Stimulated activated effector memory CD8-positive, alpha-beta T cell treated with anti-CD3 and anti-CD28 coated beads, Interleukin-12 subunit alpha, Interleukin-12 subunit beta, amount 100 ng/mL, for 72 hours (primary cell): Measurements from ENCODE around the gene ARL17B.
"Not testable (repeated sequence)": the region's sequence is repeated elsewhere in the genome, so short reads cannot be mapped to it uniquely, and the experiment has no call there.

Experiments used
- ATAC-seq: fragments of 150-1000 bp; cut with Tn5 transposase; 2 replicates; pipeline ENCODE4 v1.10.0; 2021
- DNase-seq, 2 donors: peaks; one replicate each; pipeline ENCODE4 v3.0.0; 2021 to 2022; ENCODE audit warnings: low spot score in 2 of 2
- H3K27ac Mint-ChIP-seq: one replicate; pipeline ENCODE4 v1.8.0; 2022; ENCODE audit warnings: mild to moderate bottlenecking, mixed read lengths
- H3K36me3 Mint-ChIP-seq: one replicate; pipeline ENCODE4 v1.8.0; 2022; ENCODE audit warnings: mild to moderate bottlenecking, mixed read lengths
- H3K4me1 Mint-ChIP-seq: one replicate; pipeline ENCODE4 v1.8.0; 2022; ENCODE audit warnings: mixed read lengths
- H3K4me3 Mint-ChIP-seq: one replicate; pipeline ENCODE4 v1.8.0; 2022; ENCODE audit warnings: mild to moderate bottlenecking, mixed read lengths
- H3K9me3 Mint-ChIP-seq: one replicate; pipeline ENCODE4 v1.8.0; 2022; ENCODE audit warnings: mixed read lengths

Gene ARL17B

GRCh38 chr17:46244339-46244913 lies 117.1 kb downstream of the ARL17B start:
- not testable (repeated sequence) for H3K9me3 Mint-ChIP-seq, ATAC-seq, H3K27ac Mint-ChIP-seq, H3K4me3 Mint-ChIP-seq, DNase-seq, H3K4me1 Mint-ChIP-seq
- H3K36me3 Mint-ChIP-seq = peaks cover 17% of the 10 kb centered on the region

GRCh38 chr17:46243928-46244327 lies 117.6 kb downstream of the ARL17B start:
- not testable (repeated sequence) for H3K27ac Mint-ChIP-seq, ATAC-seq, H3K9me3 Mint-ChIP-seq, H3K4me3 Mint-ChIP-seq, DNase-seq, H3K4me1 Mint-ChIP-seq
- peaks cover 15% of the 10 kb centered on the region for H3K36me3 Mint-ChIP-seq

DNA sequence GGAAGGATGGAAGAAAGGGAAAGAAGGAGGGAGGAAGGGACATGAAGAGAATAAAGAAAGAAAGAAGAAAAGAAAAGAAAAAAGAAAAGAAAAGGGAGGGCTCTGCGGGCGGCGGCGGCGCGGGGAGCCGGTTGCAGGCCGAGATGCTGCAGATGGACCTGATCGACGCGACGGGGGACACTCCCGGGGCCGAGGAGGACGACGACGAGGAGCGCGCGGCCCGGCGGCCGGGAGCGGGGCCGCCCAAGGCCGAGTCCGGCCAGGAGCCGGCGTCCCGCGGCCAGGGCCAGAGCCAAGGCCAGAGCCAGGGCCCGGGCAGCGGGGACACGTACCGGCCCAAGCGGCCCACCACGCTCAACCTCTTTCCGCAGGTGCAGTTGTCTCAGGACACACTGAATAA lies 118.1 kb downstream of the ARL17B start:
- DNase-seq, H3K27ac Mint-ChIP-seq, H3K4me1 Mint-ChIP-seq, H3K9me3 Mint-ChIP-seq, ATAC-seq, H3K4me3 Mint-ChIP-seq: not testable (repeated sequence)
- H3K36me3 Mint-ChIP-seq = peaks cover 16% of the 10 kb centered on the region

- ATAC-seq, DNase-seq, H3K27ac Mint-ChIP-seq, H3K36me3 Mint-ChIP-seq, H3K9me3 Mint-ChIP-seq, H3K4me3 Mint-ChIP-seq, H3K4me1 Mint-ChIP-seq: not testable (repeated sequence)
Observed at GRCh38 chr17:46231359-46231758, 130.2 kb downstream of the ARL17B start.

GRCh38 chr17:46225274-46225794 lies 136.2 kb downstream of the ARL17B start:
- ATAC-seq (peak; percentile 100), DNase-seq (peak; percentile 99 to 100)
- Mint-ChIP-seq H3K27ac (peak overlapping the region; percentile 80), H3K4me3 (peak overlapping the region; percentile 82), H3K36me3 (peaks cover 14% of the 10 kb centered on the region)
- not testable (repeated sequence) for H3K9me3 Mint-ChIP-seq, H3K4me1 Mint-ChIP-seq

GRCh38 chr17:46224864-46225263 lies 136.7 kb downstream of the ARL17B start:
- DNase-seq, H3K9me3 Mint-ChIP-seq, H3K4me1 Mint-ChIP-seq: not testable (repeated sequence)
- Mint-ChIP-seq H3K27ac (peak overlapping the region; percentile 80), H3K4me3 (peak overlapping the region; percentile 82), H3K36me3 (peaks cover 19% of the 10 kb centered on the region)
- peak; percentile 60 for ATAC-seq
